ENCODE results near the gene GALNS.
"Not testable (repeated sequence)": the region's sequence is repeated elsewhere in the genome, so short reads cannot be mapped to it uniquely, and the experiment has no call there.

Gene GALNS

DNA sequence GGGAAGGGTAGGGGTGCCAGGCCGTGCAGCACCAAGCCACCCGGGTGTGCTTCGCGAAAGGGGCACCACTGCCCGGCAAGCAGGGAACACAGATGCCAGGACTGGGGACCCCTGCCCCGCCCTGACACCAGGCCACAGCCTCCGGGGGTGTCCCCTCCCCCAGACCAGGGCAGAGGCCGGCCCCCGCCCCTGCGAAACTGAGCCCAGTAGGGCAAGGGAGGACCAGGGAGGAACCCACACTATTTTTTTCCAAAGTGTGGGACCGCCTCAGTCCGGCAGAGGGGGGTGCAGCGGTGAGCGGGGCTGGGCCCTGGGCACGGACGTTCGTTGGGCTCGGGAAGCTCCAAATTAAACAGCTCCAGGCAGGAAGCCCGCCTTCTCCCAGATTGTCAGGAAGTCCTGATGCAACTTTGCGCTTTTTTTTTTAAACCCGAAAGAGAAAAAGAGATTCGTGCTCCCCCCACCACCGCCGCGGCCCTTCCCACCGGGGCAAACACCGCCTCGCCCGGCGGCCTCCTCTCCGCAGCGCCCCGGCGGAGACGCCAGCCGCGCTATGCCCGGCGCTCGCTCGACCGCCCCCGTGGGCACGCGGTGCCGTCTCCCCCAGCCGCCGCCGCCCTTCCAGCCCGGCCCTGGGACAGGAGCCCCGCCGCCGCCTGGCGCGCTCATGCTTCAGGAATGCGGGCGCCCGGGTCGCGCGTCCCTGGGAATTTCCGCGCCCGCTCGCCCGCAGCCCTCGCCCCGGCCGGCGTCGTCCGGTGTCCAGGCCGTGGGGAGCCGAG is 72.5 kb downstream of the GALNS start:
- DNase-seq (ENCODE audit: low spot score): peak; percentile 70

DNA sequence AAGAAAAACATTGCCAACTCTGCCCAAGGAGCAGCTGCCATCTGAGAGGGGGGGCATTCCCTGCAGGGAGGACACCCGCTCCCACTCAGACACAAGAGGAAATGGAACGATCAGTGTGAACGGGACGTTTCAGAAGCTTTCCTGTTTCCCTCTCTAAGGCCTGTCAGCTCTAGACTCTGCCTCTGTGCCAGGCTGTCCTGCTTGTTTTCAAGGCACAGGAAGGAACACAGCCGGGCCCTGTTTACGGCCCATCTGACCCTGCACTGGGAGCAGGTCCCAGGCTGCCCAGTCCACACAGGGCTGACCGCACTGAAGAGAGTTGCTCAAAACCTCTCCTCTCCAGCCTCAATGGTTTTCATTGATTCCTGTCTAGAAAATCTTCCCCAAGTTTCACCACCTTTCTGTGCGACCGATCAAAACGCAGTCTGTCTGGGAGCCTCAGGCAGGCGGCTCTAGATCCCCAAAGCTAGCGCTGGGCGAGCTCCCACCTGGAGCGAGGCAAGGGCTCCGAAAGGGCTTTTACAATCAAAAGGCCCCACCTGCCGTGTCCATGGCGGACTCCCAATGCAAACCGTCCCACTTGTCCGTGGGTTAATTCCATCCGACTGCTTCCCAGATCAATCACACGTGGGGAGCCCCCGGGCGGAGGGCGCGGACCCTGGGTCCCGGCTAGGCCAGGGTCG is 73.2 kb downstream of the GALNS start:
- DNase-seq (ENCODE audit: low spot score): no peak

DNA sequence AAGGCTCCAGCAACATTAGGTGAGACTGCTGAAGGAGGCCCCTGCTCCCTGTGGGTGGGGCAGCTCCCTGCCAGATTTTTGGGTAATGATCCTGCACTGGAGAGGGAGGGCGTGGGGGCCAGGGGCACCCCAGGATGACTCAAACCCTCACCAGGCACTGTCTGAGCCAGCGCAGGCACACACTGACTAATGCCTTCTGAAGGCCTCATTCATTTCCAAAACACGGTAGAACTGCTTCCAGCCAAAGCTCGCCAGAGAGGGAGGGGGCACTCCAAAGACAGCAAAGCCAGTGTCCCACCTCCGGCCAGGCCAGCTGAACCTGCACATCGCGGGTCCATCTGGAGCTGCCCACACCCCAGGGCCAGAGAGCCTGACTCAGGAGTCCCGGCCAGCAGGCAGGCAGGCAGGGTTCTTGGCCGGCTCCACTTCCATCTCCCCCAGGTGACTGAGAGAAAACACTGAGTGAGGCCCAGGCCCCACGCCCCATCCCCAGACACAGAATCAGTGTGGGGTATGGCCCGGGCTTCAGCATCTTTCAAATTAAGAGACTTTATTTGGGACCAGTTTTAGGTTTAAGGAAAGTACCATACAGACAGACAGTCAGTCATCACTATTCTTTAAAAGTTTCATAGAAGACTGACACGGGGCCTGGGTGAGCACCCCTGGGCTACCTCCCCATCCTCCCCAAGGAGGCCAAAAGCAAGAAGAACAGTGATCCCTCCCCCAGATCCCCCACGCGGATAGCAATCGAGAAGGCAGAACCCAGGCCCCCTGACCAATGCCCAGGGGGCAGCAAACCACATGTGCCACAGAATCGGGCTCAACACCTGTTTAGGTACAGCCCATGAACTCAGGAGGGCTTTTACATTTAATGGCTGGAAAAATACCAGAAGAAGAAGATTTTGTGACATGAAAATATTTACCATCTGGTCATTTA is 74.0 kb downstream of the GALNS start:
- DNase-seq (ENCODE audit: low spot score): peak; percentile 49

DNA sequence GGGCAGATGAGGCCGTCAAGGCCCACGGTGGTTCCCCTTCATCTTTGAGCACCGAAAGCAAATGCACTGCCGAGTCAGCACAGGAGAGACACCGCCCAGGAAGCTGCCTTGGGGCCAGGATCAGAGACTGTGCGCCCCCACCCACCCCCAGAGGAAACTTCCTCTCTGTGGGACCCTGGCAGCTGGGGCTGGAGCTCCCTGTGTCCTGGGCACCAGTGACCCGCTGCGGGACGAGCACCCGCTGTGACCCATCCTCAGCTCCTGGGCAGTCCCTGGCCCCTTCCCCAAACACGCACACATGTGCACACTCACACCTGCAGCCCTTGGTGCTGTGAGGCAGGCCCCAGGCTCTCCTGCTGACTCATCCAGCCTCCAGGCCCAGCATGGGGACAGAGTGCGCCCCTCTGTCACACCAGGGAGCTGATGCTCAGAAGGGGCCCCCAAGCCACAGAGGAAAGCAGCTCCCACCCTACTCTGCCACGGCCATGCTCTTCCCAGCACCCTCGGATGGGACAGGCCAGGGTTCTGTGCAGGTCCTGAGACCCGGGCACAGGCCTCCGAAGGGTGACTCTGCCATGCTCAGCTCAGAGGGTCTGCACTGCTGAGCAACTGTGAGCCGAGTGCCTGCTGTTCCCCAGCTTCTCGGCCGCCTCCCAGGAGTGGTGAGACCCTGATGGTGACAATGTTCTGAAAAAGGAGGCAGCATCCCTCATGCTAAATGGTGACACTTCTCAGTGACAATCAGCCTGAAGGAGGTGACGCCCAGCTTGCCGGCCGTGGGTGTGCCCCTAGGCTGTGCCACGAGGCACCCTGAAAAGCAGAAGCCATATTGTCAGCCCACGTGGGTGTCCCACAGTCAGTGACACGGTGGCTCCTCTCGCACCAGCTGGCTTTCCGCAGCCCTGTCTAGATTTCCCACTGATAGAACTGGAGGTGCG is 75.3 kb downstream of the GALNS start:
- peak; percentile 68 for DNase-seq (ENCODE audit: low spot score)

DNA sequence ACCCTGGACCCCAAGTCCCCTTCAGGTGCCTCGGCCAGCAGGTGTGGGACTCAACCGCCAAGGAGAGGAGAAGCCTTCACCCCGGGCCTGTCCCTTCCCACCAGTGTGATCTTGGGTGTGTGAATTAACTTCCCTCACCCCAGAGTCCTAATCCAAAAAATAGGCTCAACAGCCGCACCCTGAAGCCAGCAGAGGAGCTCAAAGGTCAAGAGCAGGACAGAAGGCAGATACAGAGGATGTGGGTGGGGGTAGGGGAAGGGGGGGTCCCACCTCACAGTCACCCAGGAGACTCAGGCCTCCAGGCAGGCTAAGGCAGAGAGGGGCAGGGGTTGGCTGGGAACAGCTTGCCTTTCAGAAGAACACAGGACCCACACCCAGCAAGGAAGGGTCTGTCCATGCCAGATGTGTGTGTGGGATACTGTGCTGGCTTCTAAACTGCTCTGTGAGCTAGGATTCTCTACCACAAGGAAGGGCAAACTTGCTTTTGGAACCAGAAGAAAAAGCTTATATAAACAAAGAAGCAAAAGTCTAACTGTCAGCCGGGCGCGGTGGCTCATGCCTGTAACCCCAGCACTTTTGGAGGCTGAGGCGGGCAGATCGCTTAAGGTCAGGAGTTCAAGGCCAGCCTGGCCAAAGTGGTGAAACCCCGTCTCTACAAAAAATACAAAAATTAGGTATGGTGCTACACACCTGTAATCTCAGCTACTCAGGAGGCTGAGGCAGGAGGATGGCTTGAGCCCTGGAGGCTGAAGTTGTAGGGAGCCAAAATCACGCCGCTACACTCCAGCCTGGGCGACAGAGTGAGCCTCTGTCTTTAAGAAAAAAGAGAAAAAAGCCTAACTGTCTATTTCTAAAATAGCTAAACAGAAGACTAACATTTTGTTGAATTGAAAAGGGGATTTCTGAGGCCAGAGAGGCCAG is 76.3 kb downstream of the GALNS start:
- no peak for DNase-seq (ENCODE audit: low spot score)

DNA sequence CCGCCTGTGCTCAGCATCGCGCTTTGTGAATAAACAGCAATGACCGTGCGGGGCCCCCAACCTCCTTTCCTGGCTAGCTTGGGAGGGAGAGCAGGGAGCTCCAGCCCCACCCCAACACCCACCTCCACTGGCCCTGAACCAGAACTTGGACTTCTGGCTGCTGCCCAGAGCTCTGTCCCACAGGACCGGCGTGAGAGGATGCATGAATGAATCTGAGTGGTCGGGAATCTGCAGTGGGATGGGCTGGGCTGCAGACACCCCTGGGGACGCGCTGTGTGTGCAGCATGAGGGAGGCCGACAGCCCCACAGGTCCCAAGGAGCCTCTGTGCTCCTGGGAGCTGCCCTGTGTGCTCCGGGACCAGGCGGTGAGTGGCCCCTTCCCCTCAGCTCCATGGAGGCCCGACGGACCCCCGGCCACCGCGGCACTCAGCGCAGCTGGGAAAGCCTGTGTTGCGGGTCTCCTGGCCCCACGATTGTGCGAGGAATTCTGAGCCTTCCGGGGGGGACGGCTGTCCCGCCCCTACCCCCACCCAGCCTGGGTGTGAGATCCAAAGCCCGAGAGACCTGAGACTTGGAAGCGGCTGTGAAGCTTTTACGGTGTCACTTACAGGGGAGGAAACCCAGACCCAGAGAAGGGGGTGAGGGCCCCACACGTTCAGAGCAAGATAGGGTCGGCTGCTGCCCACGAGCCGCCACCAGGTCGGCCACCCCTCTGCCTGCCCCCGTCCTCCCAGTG is 77.2 kb downstream of the GALNS start:
- DNase-seq (ENCODE audit: low spot score): no peak

DNA sequence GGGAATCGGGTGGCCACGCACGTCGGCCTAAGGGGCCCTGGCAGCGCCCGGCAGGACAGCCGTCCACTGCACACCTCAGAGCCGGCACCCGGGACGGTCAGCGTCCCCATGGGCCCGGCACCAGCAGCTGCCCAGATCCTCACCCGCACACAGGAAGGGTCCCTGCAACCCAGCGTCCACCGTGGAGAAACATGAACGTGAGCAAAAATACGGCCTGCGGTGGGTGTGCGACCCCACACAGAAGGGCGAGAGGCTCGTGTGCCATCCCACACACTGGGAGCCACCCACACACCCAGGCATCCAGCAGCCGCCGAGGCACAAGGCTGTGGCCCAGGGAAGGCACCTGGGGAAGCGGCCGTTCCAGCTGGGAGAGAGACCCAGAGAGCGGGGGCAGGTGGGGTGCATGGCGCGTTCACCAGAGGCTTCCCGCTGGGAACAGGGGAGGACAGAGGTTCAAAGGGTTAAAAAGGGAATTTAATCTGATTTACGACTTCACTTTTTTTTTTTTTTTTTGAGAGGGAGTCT is 78.1 kb downstream of the GALNS start:
- DNase-seq (ENCODE audit: low spot score): no peak

DNA sequence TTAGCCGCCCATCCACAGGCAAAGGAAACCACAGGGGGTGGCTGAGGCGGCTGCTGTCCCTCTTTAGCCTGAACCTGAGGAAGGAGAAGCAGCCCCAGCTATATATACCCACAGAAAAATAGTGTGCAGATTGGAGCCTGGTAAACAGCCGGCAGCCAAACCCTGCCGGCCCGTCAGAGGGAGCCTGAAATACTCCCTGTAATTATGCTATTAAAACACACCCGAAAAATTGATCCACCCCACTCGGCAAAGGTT is 78.5 kb downstream of the GALNS start:
- no peak for DNase-seq (ENCODE audit: low spot score)

DNA sequence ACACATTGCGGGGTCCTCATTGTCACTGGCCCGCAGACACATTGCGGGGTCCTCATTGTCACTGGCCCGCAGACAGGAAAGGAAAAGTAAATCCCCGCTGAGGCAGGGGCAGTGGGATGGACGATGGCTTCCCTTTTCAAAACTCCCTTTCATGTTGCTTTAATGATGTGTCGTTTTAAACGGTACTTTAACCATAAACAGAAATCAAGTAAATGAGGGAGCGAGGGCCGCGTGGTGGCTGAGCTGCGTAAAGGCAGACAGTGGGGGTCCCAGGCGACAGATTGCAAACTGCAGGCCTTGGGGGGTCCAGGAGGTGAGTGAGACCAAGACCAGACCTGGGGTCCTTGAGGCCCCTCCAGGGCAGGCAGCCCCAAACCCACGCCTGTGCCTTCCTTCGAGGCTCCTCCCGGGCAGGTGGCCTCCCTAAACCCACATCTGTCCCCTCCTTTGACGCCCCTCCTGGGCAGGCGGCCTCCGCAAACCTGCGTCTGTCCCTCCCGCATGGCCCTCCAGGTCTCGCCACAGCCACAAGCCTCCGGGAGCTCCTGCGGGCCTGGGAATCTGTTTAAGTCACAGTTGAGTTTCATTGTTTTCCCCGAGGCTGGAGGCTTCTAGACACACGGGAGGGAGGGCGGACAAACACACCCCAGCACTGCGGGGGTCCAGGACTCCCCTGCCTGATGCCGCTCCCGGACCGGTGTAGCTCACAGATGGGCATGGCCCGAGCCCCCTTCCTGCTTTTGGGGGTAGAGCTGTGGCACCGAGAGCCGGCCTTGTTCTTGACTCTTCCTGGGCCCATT is 79.1 kb downstream of the GALNS start:
- no peak for DNase-seq (ENCODE audit: low spot score)

DNA sequence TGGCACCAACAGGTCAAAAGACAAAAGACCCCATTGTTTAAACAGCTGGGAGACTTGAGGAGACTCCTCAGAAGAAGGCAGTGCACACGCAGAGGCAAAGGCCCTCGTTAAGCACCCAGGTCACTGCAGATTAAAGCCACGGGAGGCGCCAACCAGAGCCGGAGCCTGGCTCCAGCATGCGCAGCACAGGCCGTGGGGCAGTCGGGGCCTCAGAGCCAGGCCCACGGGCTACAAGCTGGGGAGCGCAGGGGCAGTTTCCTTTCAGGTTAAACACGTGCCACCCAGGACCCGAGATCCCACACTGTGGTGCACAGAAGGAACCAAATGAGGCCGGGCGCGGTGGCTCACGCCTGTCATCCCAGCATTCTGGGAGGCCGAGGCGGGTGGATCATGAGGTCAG is 80.9 kb downstream of the GALNS start:
- no peak for DNase-seq (ENCODE audit: low spot score)

DNA sequence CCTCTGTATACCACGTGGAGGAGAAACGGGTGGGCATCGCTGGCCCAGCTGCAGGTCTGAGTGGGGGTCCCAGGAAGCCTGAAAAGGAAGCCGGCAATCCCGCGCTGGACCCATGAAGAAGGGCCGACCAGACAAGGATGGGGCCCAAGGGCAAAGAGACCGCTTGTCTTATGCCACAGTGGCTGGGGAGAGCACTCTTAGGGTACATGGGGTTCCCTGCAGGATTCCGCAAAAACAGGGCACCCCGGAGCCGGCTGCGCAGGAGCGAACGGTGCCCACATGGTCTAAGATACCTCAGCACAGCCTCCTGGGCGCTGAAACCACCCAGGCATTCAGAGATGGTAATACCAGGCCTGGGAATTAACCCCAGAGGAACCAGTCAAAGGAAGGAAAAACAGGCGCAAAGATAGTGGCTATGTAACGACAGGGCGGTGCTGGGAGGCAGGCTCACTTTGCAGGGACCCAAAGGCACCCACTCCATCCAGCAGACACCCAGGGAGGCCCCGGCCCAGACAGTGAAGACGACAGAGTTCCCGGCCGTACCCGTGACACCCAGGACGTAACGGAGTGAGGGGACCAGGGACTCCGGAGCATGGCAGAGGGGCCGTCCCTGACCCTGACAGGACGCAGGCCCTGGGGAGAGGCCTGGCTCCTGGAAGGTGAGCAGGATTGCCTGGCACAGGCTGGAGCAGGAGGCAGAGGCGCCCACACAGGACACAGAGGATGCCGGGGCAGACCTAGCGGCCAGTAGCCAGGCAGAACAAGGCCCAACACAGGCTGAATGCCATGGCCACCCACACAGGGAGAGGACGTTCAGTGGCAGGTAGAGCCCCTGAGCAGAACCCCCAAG is 82.0 kb downstream of the GALNS start:
- no peak for DNase-seq (ENCODE audit: low spot score)

DNA sequence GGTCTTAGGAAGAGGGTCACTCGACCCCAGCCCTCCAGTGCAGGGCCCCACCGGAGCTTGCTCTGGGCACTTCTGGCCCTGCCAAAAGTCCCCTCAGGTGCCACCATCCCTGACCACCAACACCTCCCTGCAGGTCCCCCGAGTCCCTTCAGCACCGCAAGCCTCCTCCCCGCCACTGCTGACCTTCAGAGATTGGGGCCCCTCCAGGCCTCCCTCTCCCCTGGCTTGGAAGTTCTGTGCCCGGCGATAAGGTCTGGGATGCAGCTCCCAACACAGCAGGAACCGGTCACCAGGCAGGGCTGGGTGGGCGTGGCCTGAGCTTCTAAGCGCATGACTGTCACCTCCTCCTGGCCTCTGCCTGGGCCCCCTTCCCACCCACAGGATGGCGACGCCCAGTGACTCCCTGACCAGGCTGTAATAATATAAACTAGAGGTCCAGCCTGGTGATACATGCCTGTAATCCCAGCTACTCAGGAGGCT is 82.9 kb downstream of the GALNS start:
- DNase-seq (ENCODE audit: low spot score): peak; percentile 46

DNA sequence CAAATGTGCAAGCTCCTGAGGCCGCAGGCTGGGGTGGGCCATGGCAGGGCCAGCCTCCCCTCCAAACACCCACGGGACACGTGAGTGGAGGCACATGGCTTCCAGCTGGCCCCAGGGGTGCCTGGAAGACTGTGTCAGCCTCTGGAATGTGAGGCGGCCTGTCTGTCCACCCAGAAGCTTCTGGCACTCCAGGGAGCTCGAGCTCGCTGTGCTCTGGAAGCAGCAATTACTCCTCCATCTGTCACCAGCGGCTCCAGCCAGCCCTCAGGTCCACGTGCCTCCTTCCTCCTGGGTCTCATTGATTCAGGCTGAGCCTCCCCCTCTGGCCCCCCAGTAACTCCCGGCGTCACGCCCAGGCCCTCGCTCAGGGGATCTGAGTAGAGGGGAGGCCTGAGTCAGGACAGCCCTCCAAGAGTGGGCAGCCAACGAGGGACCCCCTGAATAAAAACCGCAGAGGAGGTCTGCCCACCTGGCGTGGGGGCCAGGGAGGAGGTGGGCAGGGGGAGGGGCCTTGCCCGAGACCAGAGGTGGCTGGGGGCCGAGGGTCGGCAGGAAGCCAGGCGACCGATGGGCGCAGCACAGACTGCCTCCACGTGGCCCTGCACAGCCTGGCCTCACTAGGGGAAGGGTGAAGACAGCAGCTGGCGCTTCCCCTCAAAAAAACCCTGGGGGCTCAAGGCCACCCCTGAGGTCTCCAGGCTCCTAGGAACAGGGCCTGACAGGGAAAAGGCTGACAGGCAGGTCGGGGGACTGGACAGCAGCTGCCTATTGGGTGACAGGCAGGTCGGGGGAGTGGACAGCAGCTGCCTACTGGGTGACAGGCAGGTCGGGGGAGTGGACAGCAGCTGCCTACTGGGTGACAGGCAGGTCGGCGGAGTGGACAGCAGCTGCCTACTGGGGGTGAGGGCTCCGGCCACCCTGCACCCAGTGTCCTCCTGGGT is 83.6 kb downstream of the GALNS start:
- DNase-seq (ENCODE audit: low spot score): no peak

DNA sequence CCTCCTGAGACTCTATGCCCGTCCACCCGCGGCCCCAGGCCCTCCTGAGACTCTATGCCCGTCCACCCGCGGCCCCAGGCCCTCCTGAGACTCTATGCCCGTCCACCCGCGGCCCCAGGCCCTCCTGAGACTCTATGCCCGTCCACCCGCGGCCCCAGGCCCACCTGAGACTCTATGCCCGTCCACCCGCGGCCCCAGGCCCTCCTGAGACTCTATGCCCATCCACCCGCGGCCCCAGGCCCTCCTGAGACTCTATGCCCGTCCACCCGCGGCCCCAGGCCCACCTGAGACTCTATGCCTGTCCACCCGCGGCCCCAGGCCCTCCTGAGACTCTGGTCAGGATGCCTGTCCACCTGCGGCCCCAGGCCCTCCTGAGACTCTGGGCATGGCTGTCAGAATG is 85.0 kb downstream of the GALNS start:
- not testable (repeated sequence) for DNase-seq (ENCODE audit: low spot score)

DNA sequence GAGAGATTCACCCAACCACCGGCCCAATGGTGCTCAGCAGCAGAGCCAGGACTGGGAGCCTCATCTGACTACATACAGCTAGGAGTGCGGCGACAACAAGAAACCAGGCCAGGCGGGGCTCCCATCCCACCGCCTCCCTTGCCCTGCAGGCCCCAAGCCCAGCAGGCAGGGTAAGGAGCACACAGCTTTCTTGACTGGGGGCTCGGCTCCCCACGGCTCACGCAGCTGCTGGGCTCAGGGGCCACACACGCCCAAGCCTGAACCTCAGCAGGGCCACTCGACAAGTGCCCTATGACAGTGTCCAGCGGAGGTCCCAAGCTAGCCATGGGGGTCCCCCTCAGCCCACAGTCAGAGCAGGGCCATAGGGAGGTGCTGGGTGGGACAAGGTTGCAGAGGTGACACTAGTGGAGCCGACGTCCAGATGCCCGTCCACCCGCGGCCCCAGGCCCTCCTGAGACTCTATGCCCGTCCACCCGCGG is 85.4 kb downstream of the GALNS start:
- DNase-seq (ENCODE audit: low spot score): no peak
